Umbilical cord (tissue), 2 donors: ENCODE data around the gene PHLPP1. TPM values are rescaled to one million over a fixed set of nuclear protein-coding genes. Genes with fewer than 3 reads are reported as not detected.
A peak's percentile ranks its signal among the peaks of the same experiment; 100 is the strongest.

Experiments
- DNase-seq: peaks from one replicate; pipeline ENCODE4 v3.0.0-alpha.2; 2015; ENCODE audit warnings: low spot score
- total RNA-seq: library from RNA; depleted of rRNA; stranded (reverse); fragments of >200 nt; gene quantifications from one replicate; pipeline ENCODE4 v1.2.3, GENCODE V29; 2014; ENCODE audit warnings: low replicate concordance; ENCODE audit not compliant: insufficient read depth

PHLPP1 gene
- total RNA-seq, 1 donor from 2014 or later: 14.4 TPM

DNA sequence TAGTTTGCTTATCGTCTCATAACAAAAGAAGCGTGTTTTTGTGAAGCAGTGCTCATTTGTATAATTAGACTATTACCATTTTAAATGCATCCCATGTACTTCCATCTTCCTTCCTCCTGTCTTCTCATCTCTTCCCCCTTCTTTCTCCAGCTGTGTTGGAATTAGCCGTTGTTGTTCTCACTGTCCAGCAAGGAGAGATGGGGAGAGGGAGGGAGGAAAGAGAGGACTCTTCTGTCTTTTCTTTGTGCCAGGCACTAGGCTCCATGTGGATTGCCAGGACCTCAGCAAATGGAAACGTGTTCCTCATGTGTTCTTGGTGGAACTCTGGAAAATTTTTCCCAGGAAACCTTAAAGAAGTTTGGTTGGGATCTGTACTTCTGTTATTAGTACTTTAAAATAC lies 131.7 kb downstream of the PHLPP1 start:
- no peak for DNase-seq

DNA sequence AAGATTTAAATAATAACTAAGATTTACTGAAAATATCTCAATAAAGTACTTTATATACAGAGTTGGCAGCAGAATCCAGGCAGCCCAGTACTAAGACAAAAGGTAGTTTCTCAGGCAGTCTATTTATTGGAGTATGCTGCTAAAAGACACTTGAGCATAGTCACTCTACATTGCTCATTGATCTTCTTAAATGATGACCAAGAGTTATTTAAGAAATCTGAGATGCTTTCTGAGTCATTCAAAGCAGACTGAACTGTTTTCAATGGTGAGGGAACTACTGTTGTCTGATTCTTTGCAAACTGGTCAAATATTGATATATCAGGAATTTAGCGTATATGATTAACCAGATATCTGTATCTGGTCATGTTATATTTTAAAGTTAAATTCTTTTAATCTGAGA lies 133.6 kb downstream of the PHLPP1 start:
- DNase-seq: no peak

DNA sequence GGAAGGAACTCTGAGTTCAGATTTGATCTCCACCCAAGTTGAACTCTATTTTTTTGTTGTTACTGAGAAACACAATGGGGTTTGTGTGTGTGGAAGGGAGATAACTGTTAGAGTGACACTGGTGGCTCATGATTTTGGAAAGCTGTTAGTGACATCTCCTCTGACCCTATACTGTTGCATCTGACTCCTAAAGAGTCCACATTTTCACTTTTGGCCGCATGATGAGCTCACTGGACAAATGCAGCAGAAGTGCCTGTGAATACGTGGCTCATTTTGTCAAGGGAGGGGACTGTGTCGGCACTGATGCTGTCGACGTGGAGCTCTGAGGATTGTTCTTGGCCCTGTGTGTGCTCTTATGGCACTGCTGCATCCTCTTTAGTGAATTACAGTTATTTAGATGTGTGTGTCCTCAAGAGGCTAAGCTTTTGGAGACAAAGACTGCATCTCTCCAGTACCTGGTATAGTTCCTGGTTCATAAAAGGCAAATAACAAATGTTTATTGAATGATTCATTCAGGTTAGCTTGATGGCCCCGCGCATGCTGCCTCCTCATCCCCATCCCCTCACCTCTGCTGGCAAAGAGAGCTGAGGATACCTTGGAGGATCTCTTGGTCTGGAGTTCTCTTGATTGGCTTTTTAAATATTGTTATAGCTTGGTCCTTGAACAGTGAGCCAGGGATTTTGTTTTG lies 135.4 kb downstream of the PHLPP1 start:
- DNase-seq: no peak

DNA sequence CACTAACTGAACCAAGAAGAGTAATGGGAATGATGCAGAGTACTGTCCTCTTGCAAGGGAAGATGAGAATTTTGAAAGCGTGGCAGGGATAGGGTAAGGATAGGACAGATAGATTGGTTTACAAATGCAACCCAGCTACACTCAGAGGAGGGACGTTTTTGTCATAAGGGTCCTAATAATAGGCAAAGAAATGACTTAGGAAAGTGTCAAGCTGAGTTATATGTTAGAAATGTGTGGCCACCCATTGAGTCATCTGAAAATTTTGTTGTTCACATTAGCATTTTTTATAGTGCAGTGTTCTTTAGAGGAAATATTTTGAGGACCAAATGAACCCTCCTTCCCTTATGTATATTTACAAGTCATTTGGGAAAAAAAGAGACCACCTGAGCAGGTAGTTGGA lies 137.5 kb downstream of the PHLPP1 start:
- DNase-seq: no peak

DNA sequence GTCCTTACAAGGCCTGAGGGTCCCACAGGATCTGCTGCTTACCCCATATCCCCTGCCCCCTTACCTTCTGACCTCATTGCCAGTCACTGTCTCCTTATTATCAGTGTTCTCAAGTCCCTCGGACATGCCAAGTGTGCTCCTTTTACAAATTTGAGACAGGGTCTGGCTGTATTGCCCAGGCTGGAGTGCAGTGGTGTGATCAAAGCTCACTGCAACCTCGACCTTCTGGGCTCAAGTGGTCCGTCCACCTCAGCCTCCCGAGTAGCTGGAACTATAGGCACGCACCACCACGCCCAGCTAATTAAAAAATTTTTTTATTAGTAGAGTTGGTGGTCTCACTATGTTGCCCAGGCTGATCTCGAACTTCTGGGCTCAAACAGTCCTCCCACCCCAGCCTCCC lies 141.0 kb downstream of the PHLPP1 start:
- no peak for DNase-seq

DNA sequence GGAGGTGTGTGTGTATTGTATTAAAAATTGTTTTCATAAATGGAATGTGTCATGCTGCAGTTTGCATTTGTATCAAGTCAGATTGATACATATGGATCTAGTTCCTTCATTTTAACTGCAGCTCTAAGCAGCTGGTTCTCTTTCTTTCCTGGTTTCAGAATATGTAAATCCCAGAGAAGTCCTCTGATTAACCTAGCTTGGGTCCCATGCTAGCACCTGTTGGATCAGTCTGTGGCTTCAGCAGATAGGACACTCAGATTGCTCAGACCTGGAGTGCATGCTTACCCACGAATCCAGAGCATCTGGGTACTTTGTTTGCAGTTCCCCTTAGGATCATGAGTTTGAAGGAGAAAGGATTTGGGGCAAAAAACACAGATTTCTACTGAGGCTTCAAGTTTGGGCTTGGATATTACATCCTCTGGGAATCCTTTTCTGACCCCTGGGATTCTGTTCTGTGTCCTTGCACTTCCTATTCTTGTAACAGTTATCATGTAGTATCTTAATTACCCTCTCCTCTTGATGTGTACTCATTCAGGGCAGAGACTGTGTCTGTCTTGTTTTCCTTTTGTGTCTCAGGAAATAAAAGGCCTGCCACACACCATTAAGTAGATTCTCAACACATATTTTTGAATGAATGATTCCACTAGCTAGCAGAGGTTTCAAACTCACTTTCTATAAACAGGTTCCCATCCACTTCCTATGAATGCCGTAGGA lies 142.1 kb downstream of the PHLPP1 start:
- DNase-seq: no peak

DNA sequence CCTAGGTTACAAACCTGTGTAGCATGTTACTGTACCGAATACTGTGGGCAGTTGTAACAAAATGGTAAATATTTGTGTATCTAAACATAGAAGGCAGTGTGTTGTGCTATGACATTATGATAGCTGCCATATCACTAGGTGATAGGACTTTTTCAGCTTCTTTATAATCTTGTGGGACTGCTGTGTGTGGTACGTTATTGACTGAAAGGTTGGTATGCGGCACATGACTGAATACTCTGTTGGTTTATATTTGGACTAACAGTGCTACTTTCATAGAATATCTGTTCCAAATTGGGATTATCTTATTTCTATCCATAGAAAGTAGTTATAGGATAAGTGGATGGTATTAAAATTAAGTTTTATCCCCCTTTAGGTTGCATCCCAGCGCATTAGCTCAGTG lies 144.7 kb downstream of the PHLPP1 start:
- no peak for DNase-seq

DNA sequence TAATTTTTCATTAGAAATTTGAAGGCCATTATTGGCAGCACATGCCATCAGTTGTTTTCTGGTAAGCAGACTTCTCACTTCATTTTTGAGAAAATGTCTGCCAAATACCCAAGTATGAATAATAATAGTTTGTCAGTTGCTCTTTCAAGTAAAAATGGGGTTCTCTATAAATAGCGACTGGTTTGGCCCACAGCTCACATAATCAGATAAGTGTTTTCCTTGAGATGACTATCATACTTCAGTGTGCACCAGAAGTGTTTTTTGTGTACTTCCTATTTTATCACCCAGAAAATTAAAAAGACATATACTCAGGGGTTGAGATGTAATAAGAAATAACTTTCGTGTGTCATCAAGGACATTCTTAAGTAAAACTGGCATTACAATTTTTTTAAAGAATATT lies 147.1 kb downstream of the PHLPP1 start:
- no peak for DNase-seq

DNA sequence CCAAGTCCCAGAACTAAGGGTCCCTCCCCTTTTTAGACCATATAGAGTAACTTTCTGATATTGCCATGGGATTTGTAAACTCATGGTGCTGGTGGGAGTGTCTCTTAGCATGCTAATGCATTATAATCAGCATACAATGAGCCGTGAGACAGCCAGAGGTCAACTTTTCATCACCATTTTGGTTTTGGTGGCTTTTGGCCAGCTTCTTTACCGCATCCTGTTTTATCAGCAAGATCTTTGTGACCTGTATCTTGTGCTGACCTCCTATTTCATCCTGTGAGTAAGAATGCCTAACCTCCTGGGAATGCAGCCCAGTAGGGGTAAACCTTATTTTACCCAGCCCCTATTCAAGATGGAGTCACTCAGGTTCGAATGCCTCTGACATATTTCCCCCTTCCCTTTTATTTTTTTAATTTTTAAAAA lies 148.2 kb downstream of the PHLPP1 start:
- no peak for DNase-seq

DNA sequence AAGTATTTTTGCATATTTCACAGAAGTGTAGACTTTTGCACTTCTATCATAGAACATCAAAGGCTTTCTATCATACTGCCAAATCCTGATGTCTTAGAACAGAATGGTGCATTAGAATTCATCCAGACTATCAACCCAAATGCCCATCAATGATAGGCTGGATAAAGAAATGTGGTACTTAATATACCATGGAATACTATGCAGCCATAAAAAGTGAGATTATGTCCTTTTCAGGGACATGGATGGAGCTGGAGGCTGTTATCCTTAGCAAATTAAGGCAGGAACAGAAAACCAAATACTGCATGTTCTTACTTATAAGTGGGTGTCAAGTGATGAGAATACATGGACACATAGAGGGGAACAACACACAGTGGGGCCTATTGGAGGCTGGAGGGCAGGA lies 150.2 kb downstream of the PHLPP1 start:
- DNase-seq: no peak

DNA sequence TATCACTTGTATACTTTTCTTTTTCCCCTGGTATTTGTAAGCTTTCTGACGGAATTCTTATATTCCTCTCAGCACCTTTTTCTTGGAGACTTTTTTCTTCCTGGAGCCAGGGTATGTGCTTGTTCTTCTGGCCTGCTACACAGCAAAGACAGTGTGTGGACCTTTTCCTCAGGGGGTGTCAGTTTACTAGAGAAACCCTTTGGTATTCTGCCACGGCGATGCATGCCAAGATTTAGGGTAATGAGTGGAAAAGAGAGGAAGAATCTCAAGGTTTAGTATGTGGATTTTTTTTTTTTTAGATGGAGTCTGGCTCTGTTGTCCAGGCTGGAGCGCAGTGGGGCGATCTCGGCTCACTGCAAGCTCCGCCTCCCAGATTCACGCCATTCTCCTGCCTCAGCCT lies 152.2 kb downstream of the PHLPP1 start:
- no peak for DNase-seq

DNA sequence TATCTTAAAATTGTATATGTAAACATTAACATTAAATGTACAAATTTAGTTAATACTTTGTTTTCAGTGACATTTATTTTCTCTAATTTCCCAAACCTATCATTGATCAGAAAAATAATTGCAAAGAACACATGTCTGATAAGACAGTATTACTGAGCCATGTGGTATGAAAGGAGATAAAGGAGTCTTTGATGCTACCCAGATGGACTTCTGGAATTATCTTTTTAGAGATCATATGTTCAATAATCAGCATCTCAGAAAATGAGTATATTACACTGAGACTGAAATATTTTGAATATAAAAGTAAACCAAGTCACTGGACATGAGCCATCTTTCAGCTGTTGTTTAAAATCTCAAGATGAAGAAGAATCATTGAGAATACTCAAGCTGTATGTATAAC lies 153.3 kb downstream of the PHLPP1 start:
- DNase-seq: no peak

DNA sequence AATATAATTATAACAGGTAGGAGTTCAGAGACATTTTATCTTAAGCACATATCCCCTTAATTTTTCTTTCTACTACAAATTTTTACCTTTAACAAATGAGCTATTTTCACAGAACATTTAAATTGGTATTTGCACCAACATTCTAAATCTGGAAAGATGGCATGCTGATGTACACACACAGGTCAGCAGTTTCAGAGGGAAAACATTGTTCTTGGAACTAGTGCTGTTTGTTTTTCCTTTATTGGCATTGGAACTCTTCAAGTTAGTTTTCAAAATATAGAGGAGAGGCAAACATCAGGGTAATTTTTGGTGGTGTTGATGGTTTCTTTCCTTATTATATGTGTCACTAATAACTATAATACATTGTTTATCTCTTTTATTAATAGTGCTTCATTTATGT lies 155.3 kb downstream of the PHLPP1 start:
- no peak for DNase-seq

DNA sequence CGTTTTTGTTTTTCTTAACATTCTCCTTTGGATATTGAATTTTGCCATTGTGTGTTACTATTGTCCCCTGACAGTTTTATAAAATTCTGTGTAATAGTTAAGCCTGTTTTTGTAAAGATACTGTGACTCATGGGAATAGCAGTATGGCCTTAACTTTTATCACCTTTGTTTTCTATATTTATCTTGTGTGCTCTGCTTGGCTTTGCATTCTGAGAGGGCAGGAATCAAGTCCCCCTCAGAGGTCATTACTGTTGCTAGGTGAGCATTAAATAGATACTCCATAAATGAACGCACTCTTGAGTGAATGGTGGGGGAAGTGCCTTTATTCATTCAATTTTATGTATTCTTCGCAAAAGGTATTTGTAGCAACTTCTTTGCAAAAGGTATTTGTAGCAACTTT lies 160.0 kb downstream of the PHLPP1 start:
- no peak for DNase-seq

DNA sequence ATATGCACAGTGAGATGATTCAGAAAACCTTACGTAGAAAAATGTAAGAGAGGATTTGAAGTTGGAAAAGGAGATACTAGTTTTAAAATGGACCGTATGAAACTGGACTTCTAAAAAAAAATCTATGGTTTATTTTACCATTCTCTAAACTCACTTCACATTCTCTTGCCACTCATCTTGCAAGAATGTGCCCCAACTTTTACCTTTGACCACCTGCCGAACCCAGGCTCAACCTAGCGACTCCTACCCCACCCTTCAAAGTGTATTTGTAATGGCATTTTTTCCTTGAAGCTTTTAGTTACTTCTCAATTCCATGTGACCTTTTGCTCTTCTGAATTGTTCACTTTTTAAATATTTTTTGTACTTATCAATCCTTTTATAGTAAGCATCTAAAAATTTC lies 160.8 kb downstream of the PHLPP1 start:
- DNase-seq: no peak

DNA sequence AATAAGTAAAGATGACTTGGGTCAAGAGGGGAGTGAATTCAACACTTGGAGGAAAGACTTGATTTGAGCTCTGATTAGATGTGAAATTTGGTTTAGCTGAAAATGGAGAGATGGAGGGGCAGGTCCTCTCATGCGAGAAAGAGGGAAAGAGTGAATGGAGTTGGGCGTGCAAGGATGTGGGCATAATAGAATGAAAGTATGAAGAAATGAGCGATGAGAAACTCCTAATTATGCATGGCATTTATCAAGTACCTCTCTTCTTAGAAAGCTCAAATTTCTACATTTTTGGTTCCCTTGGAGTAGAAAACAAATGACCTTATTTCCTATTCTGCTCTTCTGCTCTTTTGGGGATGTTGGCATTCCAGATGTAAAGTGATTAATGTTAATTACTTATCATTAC lies 161.5 kb downstream of the PHLPP1 start:
- DNase-seq: no peak

DNA sequence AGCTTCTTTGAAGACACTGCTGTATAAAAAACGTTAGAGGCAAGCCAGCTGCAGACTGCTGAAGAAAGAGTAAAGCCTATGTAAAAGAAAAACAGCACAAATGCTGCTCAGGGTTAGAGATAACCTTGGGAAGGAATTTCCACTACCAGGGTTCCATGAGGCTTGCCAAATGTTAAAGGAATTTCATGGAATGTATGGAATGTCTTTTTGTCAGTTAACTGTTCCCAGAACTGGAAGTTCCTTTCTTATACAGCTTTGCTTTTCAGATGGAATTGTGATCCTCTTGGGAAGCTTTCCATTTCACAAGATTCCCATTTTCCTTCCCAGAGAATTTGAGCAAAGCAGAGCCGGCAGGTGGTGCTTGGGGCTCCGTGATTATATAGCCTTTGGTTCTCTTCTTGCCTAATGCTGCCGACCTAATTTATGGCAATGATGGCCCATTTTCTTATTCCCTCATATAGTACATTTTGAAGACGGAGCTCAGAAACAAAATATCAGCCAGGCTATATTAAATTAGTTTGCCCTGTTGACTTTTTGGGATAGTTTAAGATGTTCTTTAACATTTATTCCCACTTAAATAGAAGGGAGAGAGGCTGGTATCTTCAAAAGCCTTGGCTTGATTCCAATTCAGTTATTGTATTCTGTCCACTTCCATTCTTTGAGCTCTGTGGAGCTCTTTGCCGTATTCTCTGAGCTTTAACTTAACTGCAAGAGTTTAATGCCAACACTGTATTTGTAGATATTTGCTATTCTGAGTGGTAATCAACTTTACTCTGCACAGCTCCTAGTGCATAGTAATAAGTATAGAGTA lies 162.3 kb downstream of the PHLPP1 start:
- peak; percentile 81 for DNase-seq

DNA sequence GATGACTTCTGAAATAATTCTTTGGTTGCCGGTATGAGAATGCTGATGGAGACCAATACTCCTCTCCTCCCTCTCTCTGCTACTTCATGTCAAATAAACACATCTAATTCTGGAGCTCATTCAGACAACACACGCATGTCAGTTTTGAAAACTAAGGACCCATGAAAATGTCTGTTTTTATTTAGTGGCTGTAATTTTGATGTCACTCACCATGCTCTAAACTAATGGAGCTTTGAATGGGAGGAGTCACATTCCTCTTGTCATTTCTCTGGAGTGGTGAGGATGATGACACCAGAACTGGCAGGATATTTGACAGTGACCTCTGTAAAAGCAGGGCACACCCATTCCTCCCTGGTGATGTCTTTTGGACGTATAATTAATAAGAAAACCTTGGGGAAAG lies 163.0 kb downstream of the PHLPP1 start:
- no peak for DNase-seq

DNA sequence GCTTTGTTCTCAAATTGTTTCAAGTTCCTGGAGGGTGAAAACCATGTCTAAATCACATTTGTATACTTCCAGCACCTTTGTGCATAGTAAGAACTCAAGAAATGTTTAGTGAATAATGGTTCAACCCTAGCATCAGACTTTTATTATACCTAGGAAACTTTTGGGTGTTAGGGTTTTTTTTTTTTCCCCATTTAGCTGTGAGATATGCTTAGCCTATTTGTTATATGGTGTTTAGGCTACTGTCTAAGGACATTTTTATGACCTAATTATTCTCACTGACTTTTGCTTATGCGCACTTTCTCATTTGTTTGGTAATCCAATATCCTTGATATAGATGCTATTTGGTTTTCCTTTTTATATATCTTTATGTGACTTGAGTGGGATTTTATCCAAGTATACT lies 164.7 kb downstream of the PHLPP1 start:
- no peak for DNase-seq

DNA sequence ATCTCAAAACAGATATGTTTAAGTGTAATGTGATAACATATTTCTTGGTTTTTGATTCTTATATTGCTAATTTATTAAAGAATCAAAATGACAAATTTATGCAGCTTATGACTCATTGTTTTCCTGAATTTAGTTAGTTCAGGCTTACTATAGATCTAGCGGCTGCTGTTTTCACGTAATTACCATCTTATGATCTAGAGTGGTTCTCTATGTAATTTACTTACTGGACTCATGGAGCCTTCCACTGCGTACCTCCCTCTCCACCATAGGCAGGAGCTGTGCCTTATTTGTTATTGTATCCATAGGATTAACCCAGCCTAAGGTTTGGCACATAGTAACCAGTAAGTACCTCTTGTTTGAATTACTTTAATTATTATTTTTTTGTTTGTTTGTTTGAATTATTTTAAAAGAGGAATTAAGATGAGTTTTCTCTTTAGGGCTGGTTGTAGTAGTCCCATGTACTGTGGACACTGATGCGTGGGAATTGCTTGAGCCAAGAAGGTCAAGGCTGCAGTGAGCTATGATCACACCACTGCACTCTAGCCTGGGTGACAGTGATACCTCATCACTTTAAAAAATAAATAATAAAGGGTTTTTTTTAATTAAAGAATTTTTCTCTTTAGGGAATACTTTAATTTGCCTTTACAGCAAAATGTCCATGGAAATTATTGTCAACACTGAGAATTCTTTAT lies 165.5 kb downstream of the PHLPP1 start:
- DNase-seq: no peak

DNA sequence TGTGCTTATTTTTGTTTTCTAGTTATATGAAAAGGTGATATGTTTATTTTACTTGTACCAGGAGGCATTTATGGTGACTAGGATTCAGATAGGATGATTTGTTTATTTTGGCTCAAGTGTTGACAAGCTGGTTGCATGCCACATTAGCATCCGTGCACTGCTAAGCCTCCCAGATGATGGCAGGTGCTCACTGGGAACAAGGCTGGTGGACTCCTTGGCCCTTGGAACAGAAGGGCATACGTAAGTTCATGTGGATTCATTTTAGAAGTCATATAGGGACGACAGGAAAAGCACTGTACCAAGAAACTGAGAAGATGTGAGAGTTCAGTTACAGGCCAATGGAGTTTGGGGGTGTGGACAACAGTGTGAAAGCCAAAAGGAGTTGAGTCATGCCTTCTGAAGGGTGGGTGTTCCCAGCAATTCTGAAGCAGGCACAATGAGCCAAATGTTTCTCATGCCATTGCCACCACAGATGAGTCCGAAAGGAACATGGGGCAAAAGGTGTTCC lies 166.2 kb downstream of the PHLPP1 start:
- DNase-seq: peak; percentile 19
